Parathyroid adenoma (tissue), 2 donors: ENCODE data around the gene SPDYE2.
"Not testable (repeated sequence)": the region's sequence is repeated elsewhere in the genome, so short reads cannot be mapped to it uniquely, and the experiment has no call there.

Experiments used
- H2AFZ ChIP-seq: fragments of 300-600 bp; sonication (generic); one replicate; pipeline ENCODE4 v1.7.0; 2017; ENCODE audit warnings: antibody characterized with exemption, mild to moderate bottlenecking
- H3K27ac ChIP-seq: fragments of 300-600 bp; sonication (generic); one replicate; pipeline ENCODE4 v1.7.0; 2017
- H3K27me3 ChIP-seq: fragments of 300-600 bp; sonication (generic); one replicate; pipeline ENCODE4 v1.7.0; 2017; ENCODE audit warnings: low read length; ENCODE audit not compliant: control insufficient read depth, insufficient read depth
- H3K36me3 ChIP-seq: fragments of 300-600 bp; sonication (generic); one replicate; pipeline ENCODE4 v1.7.0; 2017; ENCODE audit warnings: low read length; ENCODE audit not compliant: control insufficient read depth, insufficient read depth
- H3K4me1 ChIP-seq: fragments of 300-600 bp; sonication (generic); one replicate; pipeline ENCODE4 v1.7.0; 2017; ENCODE audit warnings: control low read depth
- H3K4me2 ChIP-seq: fragments of 300-600 bp; sonication (generic); one replicate; pipeline ENCODE4 v1.7.0; 2017; ENCODE audit warnings: low read length
- H3K4me3 ChIP-seq: fragments of 300-600 bp; sonication (generic); one replicate; pipeline ENCODE4 v1.7.0; 2017; ENCODE audit warnings: low read depth, low read length
- H3K79me2 ChIP-seq: fragments of 300-600 bp; sonication (generic); one replicate; pipeline ENCODE4 v1.7.0; 2017; ENCODE audit warnings: control low read depth
- H3K9ac ChIP-seq: fragments of 300-600 bp; sonication (generic); one replicate; pipeline ENCODE4 v1.7.0; 2017; ENCODE audit warnings: mild to moderate bottlenecking
- H3K9me3 ChIP-seq: fragments of 300-600 bp; sonication (generic); one replicate; pipeline ENCODE4 v1.7.0; 2017; ENCODE audit warnings: low read length; ENCODE audit not compliant: control insufficient read depth
- donor health status: primary hyperparathyroidism.

The SPDYE2 gene

DNA sequence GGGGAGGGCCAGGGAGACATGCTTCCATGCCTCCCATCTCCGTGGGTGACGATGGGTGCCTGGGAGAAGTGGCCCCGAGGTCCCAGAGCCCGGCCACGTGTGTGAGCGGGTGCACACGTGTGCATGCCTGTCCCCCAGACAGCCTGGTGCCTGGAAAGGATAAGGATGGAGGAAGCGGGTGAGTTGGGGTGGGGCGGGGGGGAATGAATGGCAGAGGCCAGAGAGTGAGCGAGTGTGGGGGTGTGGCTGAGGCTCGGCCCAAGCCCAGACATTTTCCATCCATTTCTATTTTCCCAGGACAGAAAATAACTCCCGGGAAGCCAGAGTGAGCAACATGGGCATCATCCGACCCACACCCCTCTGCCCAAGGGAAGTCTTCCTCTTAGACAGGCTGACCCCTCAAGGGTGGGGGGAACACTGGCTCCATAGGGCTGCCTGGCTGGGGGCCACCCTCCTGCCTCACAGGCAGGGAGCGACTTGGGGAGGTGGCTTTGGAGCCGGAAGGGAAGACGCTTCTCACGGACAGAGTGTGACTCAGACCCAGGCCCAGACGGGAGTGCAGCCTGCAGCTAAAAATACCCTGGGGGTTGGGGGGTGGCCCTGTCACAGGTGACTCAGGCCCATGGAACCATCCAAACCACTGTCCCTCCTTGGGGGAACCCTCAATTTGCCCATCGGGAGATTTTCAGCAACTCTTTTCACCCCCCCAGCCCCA, 53.6 kb downstream of the SPDYE2 start:
- H3K9me3 ChIP-seq, H3K27me3 ChIP-seq, H3K36me3 ChIP-seq, H3K4me2 ChIP-seq, H3K4me1 ChIP-seq, H2AFZ ChIP-seq, H3K27ac ChIP-seq, H3K9ac ChIP-seq, H3K79me2 ChIP-seq, H3K4me3 ChIP-seq: not testable (repeated sequence)

DNA sequence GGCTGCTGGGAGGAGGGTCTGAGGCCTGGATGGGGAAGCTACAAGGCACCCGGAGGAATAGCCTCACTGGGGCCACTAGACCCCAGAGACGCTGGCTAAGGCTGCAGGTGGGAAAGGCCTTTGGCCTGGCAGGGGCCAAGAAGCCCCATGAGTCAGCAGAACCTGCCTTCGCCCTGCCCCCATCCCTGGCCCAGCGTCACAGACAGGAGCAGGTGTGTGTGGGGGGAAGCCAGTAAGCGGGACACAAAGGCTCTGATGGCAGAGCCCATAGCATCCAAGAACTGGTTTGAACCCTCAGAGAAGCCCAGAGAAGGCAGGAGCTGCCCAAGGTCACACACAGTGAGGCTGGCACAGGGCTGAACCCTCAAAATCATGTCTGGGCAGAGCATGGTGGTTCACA, 55.8 kb downstream of the SPDYE2 start:
- H2AFZ ChIP-seq, H3K9me3 ChIP-seq, H3K9ac ChIP-seq, H3K36me3 ChIP-seq, H3K79me2 ChIP-seq, H3K27me3 ChIP-seq, H3K4me3 ChIP-seq, H3K4me2 ChIP-seq, H3K27ac ChIP-seq, H3K4me1 ChIP-seq: not testable (repeated sequence)

DNA sequence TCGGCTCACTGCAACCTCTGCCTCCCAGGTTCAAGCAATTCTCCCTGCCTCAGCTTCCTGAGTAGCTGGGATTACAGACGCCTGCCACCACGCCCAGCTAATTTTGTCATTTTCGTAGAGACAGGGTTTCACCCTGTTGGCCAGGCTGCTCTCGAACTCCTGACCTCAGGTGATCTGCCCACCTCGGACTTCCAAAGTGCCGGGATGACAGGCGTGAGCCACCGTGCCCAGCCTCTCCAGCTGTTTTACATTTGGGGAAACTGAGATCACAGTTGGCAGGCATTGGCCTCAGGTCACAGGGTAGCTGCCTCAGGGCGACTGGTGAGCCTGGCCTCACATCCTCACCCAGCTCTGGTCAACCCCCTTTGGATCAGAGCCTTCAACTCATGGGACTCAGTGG, 58.7 kb downstream of the SPDYE2 start:
- H3K27me3 ChIP-seq, H3K36me3 ChIP-seq, H3K4me1 ChIP-seq, H3K27ac ChIP-seq, H3K79me2 ChIP-seq, H3K9me3 ChIP-seq, H3K9ac ChIP-seq, H3K4me2 ChIP-seq, H3K4me3 ChIP-seq, H2AFZ ChIP-seq: not testable (repeated sequence)

DNA sequence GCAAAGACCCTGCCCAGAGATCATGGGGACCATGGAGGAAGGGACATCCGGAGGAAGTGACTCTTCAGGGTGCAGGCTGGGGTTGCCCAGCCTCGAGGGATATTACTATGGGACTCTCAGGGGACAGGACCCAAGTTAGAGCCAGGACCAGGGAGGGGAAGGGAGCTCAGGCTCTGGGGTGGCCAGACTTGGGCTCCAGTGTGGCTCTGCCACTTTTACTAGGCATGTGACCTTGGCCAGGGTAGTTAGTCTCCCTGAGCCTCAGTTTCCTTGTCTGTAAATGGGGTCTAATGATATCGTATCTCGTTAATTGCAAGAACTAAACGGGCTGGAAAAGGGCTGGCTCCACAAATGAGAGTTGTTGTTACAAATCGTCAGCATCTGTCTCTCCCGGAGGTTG, 59.4 kb downstream of the SPDYE2 start:
- H3K36me3 ChIP-seq, H2AFZ ChIP-seq, H3K4me2 ChIP-seq, H3K4me3 ChIP-seq, H3K4me1 ChIP-seq, H3K27ac ChIP-seq, H3K79me2 ChIP-seq, H3K27me3 ChIP-seq, H3K9ac ChIP-seq, H3K9me3 ChIP-seq: not testable (repeated sequence)

DNA sequence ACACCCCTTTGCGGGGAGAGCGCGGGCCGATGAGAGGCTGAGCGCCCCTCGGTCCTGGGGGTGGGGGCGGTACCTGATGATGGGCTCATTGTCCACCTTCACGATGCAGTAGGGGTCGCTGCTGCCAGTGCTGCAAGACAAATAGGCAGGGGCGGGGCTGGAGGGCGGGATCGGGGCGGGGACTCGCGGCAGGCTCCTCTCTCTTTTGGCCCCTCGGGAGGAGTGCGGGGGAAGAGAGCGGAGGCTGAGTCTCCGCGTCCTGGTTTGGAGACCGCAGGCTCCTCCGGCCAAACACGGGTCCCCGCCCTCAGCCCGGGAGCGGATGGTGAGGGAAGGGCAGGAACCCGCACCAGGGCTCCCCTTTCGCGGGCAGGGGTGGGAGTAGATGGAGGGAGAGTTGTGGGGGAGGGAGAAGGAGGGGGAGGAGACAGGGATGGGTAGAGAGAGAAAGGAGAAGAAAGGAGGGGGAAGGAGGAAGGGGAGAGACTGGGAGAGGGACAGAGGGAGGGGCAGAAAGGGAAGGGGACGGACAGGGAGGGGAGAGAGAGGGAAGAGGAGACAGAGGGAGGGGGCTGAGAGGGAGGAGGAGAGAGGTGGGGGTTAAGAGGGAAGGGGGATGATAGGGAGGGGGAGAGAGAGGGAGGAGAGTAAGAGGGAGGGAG, 60.1 kb downstream of the SPDYE2 start:
- H3K27me3 ChIP-seq, H2AFZ ChIP-seq, H3K9me3 ChIP-seq, H3K4me3 ChIP-seq, H3K9ac ChIP-seq, H3K4me1 ChIP-seq, H3K4me2 ChIP-seq, H3K27ac ChIP-seq, H3K36me3 ChIP-seq, H3K79me2 ChIP-seq: not testable (repeated sequence)

DNA sequence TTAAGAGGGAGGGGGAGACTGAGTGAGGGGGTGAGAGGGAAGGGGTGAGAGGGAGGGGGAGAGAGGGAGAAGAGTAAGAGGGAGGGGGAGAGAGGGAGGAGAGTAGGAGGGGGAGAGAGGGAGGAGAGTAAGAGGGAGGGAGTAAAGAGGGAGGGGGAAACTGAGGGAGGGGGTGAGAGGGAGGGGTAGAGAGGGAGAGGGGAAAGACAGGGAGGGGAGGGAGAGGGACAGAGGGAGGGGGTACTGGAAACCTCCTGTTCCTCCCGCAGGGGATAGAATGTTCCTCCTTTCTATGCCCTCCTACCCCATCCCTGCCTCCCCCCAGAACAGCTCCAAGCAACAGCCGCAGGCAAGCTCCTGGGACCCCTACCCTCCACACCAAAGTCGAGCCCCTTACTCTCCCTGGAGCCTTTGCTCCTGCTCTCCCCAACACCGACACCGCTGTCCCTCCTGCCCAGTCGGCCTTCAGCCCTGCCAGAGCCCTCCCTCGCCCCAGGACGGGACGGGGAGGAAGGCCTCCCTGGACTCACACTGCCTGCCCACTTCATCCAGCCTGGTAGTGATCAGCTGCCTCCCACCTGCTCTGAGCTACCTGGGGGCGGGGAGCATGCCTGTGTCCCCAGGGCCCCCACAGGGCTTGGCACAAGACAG, 60.8 kb downstream of the SPDYE2 start:
- H3K9ac ChIP-seq, H3K4me3 ChIP-seq, H3K79me2 ChIP-seq, H3K9me3 ChIP-seq, H3K36me3 ChIP-seq, H3K4me2 ChIP-seq, H3K4me1 ChIP-seq, H2AFZ ChIP-seq, H3K27me3 ChIP-seq: not testable (repeated sequence)
- peak overlapping the region; percentile 51 for H3K27ac ChIP-seq
